ENCODE results near the gene HPN. TPM values are rescaled to one million over a fixed set of nuclear protein-coding genes. Genes with fewer than 3 reads are reported as not detected.

Gene HPN
- total RNA-seq, 1 experiment from 2014 or later = 10.6 TPM

DNA sequence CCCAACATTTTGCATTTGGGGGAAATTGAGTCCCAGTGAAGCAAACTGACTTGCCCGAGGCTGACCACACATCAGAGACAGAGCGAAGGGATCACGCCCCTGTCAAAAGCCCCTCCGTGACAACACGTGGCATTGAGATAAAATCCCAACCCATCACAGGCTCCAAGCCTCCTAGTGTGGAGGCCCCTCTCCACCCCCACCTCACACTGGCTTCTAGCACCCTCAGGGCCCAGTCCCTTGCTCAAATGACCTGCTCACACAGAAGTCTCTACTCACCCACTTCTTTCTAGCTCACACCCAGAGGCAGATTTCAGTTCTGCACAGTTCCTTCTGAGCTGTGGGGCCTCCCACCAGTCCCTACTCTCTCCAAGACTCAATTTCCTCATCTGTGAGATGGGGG, 10.3 kb downstream of the HPN start:
- no peak overlapping the region for H3K56ac ChIP-seq (ENCODE audit: insufficient read length, low read depth, low read length)
- Mint-ChIP-seq H3K36me3 (ENCODE audit: insufficient read depth in 1 of 3, low read depth in 3 of 3) (peaks cover 4 to 15% (median 10%) of the 10 kb centered on the region in 3 experiments; a peak in 4 of 7 replicates), H3K4me1 (peaks cover 19 to 30% of the 10 kb centered on the region in 2 experiments), H3K4me3 (no peak overlapping the region), H3K27me3 (ENCODE audit: low read depth) (no peaks in the 10 kb centered on the region; the same call in 1 of the 2 replicates), H3K27ac (no peak overlapping the region; a peak in 1 of 7 replicates), H3K9me3 (no peaks in the 10 kb centered on the region)
- no peak overlapping the region for H3K4ac ChIP-seq (ENCODE audit: low read depth, low read length)
- H3K14ac ChIP-seq (ENCODE audit: insufficient read depth, low read length) = no peak overlapping the region
- no peaks in the 10 kb centered on the region for H3K9me3 ChIP-seq (ENCODE audit: control insufficient read depth, low read depth, low read length)
- no peak overlapping the region for H3T11ph ChIP-seq (ENCODE audit: low read length)
- no peak overlapping the region for H4K8ac ChIP-seq (replicated peaks; ENCODE audit: insufficient read length, low read depth, low read length)
- no peaks in the 10 kb centered on the region for H3K4me1 ChIP-seq (ENCODE audit: insufficient read depth, low read length)
- H3K79me1 ChIP-seq (ENCODE audit: insufficient read depth, low read depth, low read length, poor library complexity, severe bottlenecking) = no peaks in the 10 kb centered on the region
- H4K20me1 ChIP-seq (ENCODE audit: control insufficient read depth, insufficient read depth, insufficient read length) = no peaks in the 10 kb centered on the region
- H3K23me2 ChIP-seq (ENCODE audit: insufficient read length, low read depth, low read length, poor library complexity, severe bottlenecking) = no peaks in the 10 kb centered on the region
- no peak overlapping the region for H3K9ac ChIP-seq (ENCODE audit: extremely low read depth, insufficient read length, low read length)
- H2AFZ ChIP-seq (ENCODE audit: low read length) = no peak overlapping the region
- no peak overlapping the region for H2BK5ac ChIP-seq (ENCODE audit: insufficient read length, low read length)
- no peak overlapping the region for H4K5ac ChIP-seq (ENCODE audit: insufficient read length, low read depth, low read length)
- H2BK12ac ChIP-seq (ENCODE audit: insufficient read length, low read depth, low read length) = no peak overlapping the region
- H3K23ac ChIP-seq (ENCODE audit: insufficient read length, low read depth, low read length) = no peak overlapping the region
- WGBS (ENCODE audit: extremely low coverage, insufficient read length, low lambda C conversion rate) = no CpG with 5 or more reads among the region's 5 CpGs
- H2BK120ac ChIP-seq (ENCODE audit: low read depth, low read length, poor library complexity, severe bottlenecking) = no peak overlapping the region
- H3K18ac ChIP-seq (ENCODE audit: insufficient read length, low read depth, low read length) = no peak overlapping the region
- H2BK15ac ChIP-seq (ENCODE audit: low read depth, low read length) = no peak overlapping the region
- H4K91ac ChIP-seq (ENCODE audit: insufficient read length, low read depth, low read length) = no peak overlapping the region
- no peaks in the 10 kb centered on the region for H3K27me3 ChIP-seq (ENCODE audit: insufficient read depth, low read length)
- H2AK5ac ChIP-seq (ENCODE audit: insufficient read length, low read length) = no peak overlapping the region
- no peaks in the 10 kb centered on the region for H3K79me2 ChIP-seq (ENCODE audit: insufficient read depth, low read length)
- no peak overlapping the region for H3K27ac ChIP-seq (ENCODE audit: insufficient read length, low read depth, low read length)
- H2BK20ac ChIP-seq (ENCODE audit: low read depth, low read length, poor library complexity, severe bottlenecking) = no peak overlapping the region
- TF ChIP-seq, protein P1, sequence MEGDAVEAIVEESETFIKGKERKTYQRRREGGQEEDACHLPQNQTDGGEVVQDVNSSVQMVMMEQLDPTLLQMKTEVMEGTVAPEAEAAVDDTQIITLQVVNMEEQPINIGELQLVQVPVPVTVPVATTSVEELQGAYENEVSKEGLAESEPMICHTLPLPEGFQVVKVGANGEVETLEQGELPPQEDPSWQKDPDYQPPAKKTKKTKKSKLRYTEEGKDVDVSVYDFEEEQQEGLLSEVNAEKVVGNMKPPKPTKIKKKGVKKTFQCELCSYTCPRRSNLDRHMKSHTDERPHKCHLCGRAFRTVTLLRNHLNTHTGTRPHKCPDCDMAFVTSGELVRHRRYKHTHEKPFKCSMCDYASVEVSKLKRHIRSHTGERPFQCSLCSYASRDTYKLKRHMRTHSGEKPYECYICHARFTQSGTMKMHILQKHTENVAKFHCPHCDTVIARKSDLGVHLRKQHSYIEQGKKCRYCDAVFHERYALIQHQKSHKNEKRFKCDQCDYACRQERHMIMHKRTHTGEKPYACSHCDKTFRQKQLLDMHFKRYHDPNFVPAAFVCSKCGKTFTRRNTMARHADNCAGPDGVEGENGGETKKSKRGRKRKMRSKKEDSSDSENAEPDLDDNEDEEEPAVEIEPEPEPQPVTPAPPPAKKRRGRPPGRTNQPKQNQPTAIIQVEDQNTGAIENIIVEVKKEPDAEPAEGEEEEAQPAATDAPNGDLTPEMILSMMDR (conservative IDR thresholded peaks at IDR 0.05) = no peak
- no peak overlapping the region for H3K4me2 ChIP-seq (ENCODE audit: insufficient read depth, insufficient read length, low read length)
- no peak for DNase-seq

Data from H9 (cell line).